HL-60 (cell line): ENCODE measurements around the gene TPX2.

Experiments used
- DNase-seq, 2 experiments: peaks; one replicate each; pipeline ENCODE4 v3.0.0-alpha.2; 2010 to 2020; ENCODE audit warnings: low read depth in 1 of 2, low spot score in 1 of 2
- H3K27ac ChIP-seq: fragments of 250-450 bp; sonication (Bioruptor Pico); replicated peaks from 2 replicates; pipeline ENCODE4 v1.5.1; 2020; ENCODE audit warnings: mild to moderate bottlenecking, moderate library complexity
- H3K27me3 ChIP-seq: fragments of 250-450 bp; sonication (Bioruptor Pico); 2 replicates; pipeline ENCODE4 v1.5.1; 2021; ENCODE audit warnings: mild to moderate bottlenecking, moderate library complexity; ENCODE audit not compliant: insufficient read depth, poor library complexity, severe bottlenecking
- H3K4me3 ChIP-seq: replicated peaks from 2 replicates; pipeline ENCODE4 v1.5.1; 2011; ENCODE audit warnings: mild to moderate bottlenecking, control low read depth, low read length; ENCODE audit not compliant: insufficient read depth
- GABPA ChIP-seq: IDR thresholded peaks from 2 replicates; pipeline ENCODE4 v1.6.1; 2012; ENCODE audit warnings: low read depth
- POLR2AphosphoS5 ChIP-seq: IDR thresholded peaks from 2 replicates; pipeline ENCODE4 v1.6.1; 2012; ENCODE audit warnings: low read depth
- REST ChIP-seq: IDR thresholded peaks from 2 replicates; pipeline ENCODE4 v1.6.1; 2012; ENCODE audit warnings: low read depth; ENCODE audit not compliant: insufficient replicate concordance
- SPI1 ChIP-seq: IDR thresholded peaks from 2 replicates; pipeline ENCODE4 v1.6.1; 2012; ENCODE audit warnings: low read depth, mild to moderate bottlenecking, borderline replicate concordance
- TF ChIP-seq, protein P1 (sequence below): IDR thresholded peaks from one replicate; pipeline ENCODE4 v1.5.1; 2011; ENCODE audit warnings: low read length, control low read depth, inconsistent platforms; ENCODE audit not compliant: insufficient read depth

Gene TPX2

GRCh38 chr20:31704225-31705119 is 34.6 kb upstream of the TPX2 start:
- Histone ChIP-seq H3K27me3 (no peaks in the 10 kb centered on the region), H3K27ac (peak overlapping the region; percentile 66; the same call in 1 of the 2 replicates), H3K4me3 (no peak overlapping the region)
- DNase-seq, result no peak
- TF ChIP-seq SPI1 (no peak), GABPA (no peak), REST (no peak), POLR2AphosphoS5 (no peak)
- TF ChIP-seq, protein P1, sequence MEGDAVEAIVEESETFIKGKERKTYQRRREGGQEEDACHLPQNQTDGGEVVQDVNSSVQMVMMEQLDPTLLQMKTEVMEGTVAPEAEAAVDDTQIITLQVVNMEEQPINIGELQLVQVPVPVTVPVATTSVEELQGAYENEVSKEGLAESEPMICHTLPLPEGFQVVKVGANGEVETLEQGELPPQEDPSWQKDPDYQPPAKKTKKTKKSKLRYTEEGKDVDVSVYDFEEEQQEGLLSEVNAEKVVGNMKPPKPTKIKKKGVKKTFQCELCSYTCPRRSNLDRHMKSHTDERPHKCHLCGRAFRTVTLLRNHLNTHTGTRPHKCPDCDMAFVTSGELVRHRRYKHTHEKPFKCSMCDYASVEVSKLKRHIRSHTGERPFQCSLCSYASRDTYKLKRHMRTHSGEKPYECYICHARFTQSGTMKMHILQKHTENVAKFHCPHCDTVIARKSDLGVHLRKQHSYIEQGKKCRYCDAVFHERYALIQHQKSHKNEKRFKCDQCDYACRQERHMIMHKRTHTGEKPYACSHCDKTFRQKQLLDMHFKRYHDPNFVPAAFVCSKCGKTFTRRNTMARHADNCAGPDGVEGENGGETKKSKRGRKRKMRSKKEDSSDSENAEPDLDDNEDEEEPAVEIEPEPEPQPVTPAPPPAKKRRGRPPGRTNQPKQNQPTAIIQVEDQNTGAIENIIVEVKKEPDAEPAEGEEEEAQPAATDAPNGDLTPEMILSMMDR, result no peak

GRCh38 chr20:31705191-31705590 is 33.9 kb upstream of the TPX2 start:
- H3K27me3 ChIP-seq, result no peaks in the 10 kb centered on the region
- TF ChIP-seq SPI1 (no peak), POLR2AphosphoS5 (no peak), GABPA (no peak), REST (no peak)
- TF ChIP-seq, protein P1, result no peak
- DNase-seq, result no peak
- H3K27ac ChIP-seq, result peak overlapping the region; percentile 66
- H3K4me3 ChIP-seq, result no peak overlapping the region

- DNase-seq, result peak in 1 of 2 experiments; percentile 27
- Histone ChIP-seq H3K27ac (peak overlapping the region; percentile 66), H3K27me3 (no peaks in the 10 kb centered on the region), H3K4me3 (no peak overlapping the region)
- no peak for TF ChIP-seq GABPA
- TF ChIP-seq, protein P1, result no peak
These were observed 33.2 kb upstream of the TPX2 start for GRCh38 chr20:31705598-31706597.
